ENCODE results near the gene DGKG.
A peak's percentile ranks its signal among the peaks of the same experiment; 100 is the strongest.

The DGKG gene

GRCh38 chr3:186132487-186132886 is 229.5 kb downstream of the DGKG start:
- no peak for DNase-seq

- no peak for DNase-seq
These were observed 232.8 kb downstream of the DGKG start for GRCh38 chr3:186129206-186129605.

GRCh38 chr3:186128158-186128557 is 233.9 kb downstream of the DGKG start:
- no peak for DNase-seq

GRCh38 chr3:186127463-186127862 is 234.6 kb downstream of the DGKG start:
- no peak for DNase-seq

GRCh38 chr3:186125118-186125517 is 236.9 kb downstream of the DGKG start:
- DNase-seq, result no peak

- DNase-seq, result no peak
These were observed 237.4 kb downstream of the DGKG start for GRCh38 chr3:186124592-186124991.

GRCh38 chr3:186123012-186123411 is 239.0 kb downstream of the DGKG start:
- no peak for DNase-seq

GRCh38 chr3:186121968-186122367 is 240.1 kb downstream of the DGKG start:
- no peak for DNase-seq

- no peak for DNase-seq
These were observed 240.8 kb downstream of the DGKG start for GRCh38 chr3:186121278-186121677.

- no peak for DNase-seq
These were observed 242.5 kb downstream of the DGKG start for GRCh38 chr3:186119499-186119898.

- DNase-seq, result no peak
These were observed 243.3 kb downstream of the DGKG start for GRCh38 chr3:186118692-186119091.

GRCh38 chr3:186117521-186118134 is 244.4 kb downstream of the DGKG start:
- no peak for DNase-seq

GRCh38 chr3:186115239-186115996 is 246.6 kb downstream of the DGKG start:
- DNase-seq, result no peak

- DNase-seq, result no peak
These were observed 250.8 kb downstream of the DGKG start for GRCh38 chr3:186110975-186111974.

- no peak for DNase-seq
These were observed 251.9 kb downstream of the DGKG start for GRCh38 chr3:186109897-186110803.

GRCh38 chr3:186108941-186109865 is 252.8 kb downstream of the DGKG start, which contains the start of gene ETV5:
TSS of gene ETV5 (minus strand) at chr3:186109089. CDS start at chr3:186105868, 3,221 bp downstream.
- DNase-seq, result peak; percentile 98 to 99

GRCh38 chr3:186108106-186108940 is 253.7 kb downstream of the DGKG start:
- peak; percentile 35 to 70 for DNase-seq

- DNase-seq, result peak; percentile 49 to 86
These were observed 254.6 kb downstream of the DGKG start for GRCh38 chr3:186107215-186108105.

GRCh38 chr3:186105543-186105942 is 256.5 kb downstream of the DGKG start:
- DNase-seq, result no peak

All from NCI-H446 (cell line).